ENCODE results near the gene SCD.
"Not testable (repeated sequence)": the region's sequence is repeated elsewhere in the genome, so short reads cannot be mapped to it uniquely, and the experiment has no call there.

SCD gene

DNA sequence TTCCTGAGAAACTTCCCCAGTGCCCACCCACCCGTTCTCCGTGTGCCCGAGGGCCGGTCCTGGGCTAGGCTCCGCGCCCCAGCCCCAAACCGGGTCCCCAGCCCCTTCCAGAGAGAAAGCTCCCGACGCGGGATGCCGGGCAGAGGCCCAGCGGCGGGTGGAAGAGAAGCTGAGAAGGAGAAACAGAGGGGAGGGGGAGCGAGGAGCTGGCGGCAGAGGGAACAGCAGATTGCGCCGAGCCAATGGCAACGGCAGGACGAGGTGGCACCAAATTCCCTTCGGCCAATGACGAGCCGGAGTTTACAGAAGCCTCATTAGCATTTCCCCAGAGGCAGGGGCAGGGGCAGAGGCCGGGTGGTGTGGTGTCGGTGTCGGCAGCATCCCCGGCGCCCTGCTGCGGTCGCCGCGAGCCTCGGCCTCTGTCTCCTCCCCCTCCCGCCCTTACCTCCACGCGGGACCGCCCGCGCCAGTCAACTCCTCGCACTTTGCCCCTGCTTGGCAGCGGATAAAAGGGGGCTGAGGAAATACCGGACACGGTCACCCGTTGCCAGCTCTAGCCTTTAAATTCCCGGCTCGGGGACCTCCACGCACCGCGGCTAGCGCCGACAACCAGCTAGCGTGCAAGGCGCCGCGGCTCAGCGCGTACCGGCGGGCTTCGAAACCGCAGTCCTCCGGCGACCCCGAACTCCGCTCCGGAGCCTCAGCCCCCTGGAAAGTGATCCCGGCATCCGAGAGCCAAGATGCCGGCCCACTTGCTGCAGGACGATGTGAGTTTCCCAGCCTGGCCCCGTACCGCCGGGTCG, at the start of gene SCD:
TSS of gene SCD (plus strand) at position 469 of the 803 bp plus-strand sequence. CDS start at position 741, 272 bp downstream.
- peak; percentile 61 to 82 for DNase-seq (ENCODE audit: low read depth in 2 of 2)

DNA sequence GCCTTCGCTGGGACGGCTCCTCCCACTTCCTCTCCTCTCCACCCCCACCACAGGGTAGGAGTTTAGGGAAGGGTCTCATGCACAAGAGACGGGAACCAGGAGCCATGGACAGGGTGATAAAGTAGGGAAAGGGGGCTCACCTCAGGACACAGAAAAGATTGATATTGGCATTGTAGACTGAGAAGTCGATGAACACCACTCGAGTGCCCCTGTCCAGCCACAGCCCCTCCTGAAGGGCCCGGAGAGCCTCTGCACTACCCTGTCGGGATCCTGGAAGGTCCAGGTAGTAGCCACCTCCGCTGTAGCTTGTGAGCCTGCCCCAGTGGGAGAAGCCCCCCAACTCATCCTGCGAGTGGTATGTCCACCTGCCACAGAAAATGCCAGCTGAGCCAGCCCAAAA, 49.8 kb upstream of the SCD start:
- DNase-seq (ENCODE audit: low read depth in 2 of 2) = no peak

DNA sequence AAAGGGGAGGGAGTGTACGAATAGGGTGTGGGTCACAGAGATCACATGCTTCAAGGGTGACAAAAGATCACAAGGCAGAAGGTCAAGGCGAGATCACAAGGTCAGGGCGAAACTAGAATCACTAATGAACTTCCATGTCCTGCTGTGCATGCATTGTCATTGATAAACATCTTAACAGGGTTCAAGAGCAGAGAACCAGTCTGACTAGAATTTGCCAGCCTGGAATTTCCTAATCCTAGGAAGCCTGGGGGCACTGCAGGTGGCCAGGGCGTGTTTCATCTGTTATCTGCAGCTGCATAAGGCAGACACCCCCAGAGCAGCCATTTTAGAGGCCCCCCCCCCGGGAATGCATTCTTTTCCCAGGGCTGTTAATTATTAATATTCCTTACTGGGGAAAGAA, 45.9 kb upstream of the SCD start:
- not testable (repeated sequence) for DNase-seq (ENCODE audit: low read depth in 2 of 2)

DNA sequence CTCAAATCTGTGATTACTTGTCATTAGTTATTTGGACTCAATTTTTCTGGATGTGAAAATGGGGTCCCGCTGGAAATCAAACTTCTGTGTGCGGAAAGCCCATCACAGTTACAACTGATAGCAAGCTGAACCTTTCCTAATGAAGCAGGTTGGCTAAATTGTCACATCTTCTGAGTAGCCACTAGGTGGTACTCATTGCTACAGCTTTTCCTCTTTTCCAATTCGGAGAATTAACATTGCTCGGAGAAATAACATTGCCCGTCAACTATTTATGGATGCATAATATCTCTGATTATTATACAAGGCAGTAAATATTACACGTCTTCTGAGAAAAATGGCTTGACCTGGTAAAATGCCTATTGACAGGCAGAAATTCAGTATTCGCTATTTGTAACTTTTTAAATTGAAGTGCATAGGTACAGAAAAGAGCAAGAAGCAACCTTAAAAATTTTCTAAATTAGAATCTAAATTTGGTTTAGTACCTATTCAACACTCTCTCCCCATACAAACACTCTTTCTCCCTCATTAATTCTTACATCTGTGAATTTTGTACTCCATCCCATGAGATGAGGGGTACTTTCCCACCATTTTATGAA, 43.2 kb upstream of the SCD start:
- DNase-seq (ENCODE audit: low read depth in 2 of 2) = no peak

DNA sequence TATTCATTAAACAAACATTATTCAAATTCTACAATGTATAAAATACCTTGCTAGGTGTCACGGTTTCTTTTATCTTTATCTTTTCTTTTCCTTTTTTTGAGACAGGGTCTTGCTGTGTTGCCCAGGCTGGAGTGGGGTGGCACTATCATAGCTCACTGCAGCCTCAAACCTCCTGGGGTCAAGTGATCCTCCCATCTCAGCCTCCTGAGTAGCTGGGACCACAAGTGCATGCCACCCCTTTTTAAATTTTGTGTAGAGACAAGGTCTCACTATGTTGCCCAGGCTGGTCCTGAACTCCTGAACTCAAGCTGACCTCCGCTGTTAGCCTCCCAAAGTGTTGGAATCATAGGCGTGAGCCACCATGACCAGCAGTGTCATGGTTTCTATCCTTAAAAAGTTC, 42.6 kb upstream of the SCD start:
- no peak for DNase-seq (ENCODE audit: low read depth in 2 of 2)

DNA sequence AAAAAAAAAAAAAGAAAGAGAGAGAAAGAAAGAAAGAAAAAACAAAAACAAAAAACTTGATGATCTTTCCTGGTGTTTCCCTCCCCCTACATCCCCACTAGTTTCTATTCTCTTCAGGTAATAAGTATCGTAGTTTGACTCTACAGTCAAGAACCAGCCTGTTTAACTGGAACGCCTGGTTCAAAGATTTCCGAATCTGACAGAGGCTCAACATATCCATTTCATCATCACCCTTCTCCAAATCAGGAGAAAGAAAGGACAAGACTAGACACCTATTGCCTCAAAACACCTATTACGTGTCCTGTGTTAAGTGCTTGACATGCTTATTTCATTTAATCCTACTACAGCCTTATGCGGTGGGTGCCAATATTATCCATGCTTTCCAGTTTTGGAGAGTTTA, 40.2 kb upstream of the SCD start:
- no peak for DNase-seq (ENCODE audit: low read depth in 2 of 2)

DNA sequence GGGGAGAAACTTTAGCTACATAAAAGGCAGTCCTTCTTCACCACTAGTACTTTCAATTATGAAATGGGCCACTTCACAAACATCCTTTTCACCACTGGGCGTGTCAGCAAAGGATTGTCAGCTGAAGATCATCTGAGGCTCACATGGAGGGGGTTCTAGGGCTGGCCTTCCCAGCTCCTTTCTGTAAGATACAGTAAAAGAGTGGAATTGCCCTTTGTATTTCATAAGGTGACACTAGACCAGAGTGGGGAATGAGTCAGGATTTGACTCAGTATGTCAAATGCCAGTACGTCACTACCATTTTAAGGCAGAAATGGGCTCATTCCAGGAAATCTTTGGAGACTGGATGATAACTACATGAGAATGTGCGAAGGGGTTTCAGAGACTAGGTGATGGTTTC, 39.3 kb upstream of the SCD start:
- no peak for DNase-seq (ENCODE audit: low read depth in 2 of 2)

DNA sequence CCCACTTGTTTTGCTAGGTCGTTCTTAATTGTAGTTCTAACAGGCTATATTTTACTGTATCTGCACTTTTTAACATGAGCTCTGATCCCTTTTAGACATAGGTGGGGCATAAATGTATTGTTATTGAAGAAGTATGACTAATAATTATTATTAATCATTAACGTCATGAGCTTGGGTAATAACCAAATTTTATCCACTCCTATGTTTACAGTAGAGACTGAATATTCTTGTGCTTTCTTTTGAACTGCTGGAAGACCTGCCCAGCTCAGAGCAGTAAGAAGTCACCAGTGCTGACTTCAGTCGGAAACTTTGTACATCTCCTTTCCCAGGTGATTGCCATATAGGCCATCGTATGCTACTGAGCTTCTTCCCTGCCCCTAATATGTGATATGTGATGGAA, 35.7 kb upstream of the SCD start:
- DNase-seq (ENCODE audit: low read depth in 2 of 2) = no peak

DNA sequence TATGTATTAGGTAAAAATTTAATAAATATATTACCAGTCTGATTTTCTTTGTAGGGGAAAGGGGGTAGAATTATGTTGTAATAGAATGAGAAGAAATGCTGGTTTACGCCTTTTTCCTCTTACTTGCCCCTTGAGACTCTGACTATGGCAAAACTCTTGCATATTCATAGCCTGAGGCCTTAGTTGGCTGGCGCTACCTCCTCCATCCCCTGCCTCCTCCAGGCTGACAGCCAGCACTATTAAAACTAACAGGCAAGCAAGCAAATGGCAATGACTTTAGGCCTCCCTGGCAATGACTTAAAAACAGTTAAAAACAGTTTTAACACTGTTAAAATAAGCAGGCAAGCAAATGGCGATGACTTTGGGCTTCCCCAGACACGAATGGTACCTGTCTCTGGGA, 31.4 kb upstream of the SCD start:
- no peak for DNase-seq (ENCODE audit: low read depth in 2 of 2)

DNA sequence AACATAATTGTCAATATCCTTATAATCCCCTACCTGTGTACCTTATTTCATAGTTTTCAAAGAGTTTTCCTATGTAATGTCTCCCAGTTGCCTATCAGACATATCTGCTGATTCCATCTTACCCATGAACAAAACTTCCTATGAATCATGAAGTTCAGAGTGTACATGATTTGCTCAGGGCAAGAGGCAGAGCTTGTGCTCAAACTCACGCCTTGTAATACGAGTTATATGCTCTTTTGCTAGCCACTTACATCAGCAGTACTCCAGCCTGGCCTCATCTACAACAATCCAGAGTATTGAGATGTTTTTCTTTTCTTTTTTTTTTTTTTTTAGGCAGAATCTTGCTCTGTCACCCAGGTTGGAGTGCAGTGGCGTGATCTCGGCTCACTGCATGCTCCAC, 28.8 kb upstream of the SCD start:
- DNase-seq (ENCODE audit: low read depth in 2 of 2) = no peak

DNA sequence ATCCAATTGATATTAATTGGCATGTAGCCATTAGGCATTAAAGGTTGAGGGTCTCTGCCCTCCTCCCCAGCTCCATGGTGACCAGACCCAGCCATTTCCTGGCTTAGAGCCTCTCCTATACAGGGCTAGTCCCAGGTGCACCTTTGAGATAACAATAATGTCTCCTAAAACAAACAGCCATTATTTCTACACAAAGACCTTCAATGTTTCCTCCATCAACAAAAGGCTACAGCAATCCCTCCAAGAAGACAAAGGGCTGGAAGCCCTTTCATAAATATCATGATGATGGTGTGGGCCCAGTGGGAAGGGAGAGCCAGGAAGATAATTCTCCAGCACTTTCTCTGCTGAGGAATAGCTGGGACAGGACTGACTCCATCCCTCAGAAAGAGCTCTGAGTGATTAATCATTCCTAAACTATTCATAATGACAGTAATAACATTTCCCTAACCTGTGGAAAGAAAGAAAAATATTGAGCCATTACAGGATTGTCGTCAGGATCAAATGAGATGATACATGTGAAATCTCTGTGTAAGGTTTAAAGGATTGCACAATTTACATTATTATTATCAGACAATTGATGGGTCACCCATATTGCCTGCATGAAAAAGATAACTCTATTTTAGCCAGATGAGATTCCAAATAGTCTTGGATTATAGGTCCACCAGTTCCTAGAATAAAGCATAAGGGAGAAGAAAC, 27.2 kb upstream of the SCD start:
- no peak for DNase-seq (ENCODE audit: low read depth in 2 of 2)

DNA sequence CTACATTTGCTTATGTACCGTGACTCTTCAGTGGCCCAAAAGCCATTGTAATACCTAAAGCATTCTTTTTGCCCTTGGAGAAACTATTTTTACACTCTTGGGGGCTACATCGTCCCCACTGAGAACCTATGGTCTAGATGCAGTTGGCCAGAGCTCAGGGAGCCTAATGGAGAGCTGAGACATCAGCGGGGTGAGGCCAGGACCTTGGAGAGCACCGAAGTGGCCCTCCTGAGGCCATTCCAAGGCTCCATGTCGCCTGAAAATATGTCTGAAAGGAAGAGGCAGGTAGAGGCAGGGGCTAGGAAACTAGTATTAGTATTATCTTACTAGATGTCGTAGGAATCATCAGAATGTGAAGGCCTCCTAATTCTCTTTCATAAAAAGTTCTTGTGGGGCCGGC, 21.9 kb upstream of the SCD start:
- no peak for DNase-seq (ENCODE audit: low read depth in 2 of 2)

DNA sequence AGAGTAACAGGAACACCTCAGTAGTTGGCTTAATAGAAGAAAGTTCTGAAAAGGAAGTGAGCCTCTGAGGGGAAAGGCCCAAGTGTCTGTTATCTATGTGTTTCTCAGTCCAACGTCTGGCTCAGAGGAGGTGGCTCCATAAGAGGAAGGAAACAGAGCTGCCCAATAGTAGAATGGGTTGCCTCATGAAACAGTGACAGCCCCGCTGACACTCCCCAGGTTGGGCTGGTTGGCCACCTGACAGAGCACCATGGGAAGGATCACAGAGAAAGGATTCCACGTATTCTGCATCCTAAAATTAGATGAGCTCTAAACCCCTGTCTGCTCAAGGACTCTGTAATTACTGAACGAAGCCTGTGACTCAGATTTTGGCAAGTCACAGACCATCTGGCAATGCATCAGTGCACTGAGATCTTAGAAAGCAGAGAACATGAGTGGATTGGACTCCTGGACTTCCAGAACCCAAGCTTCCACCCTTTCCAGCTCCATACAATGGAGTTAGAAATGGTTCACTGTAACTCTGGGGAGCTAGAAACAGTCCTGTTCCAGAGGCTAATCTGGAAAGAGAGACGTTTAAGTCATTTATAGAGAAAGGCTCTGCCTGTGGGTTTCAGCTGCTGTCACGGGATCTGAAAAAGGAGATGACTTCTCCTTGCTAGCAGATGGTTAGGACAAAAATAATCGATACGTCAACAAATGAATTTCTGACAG, 19.9 kb upstream of the SCD start:
- no peak for DNase-seq (ENCODE audit: low read depth in 2 of 2)

DNA sequence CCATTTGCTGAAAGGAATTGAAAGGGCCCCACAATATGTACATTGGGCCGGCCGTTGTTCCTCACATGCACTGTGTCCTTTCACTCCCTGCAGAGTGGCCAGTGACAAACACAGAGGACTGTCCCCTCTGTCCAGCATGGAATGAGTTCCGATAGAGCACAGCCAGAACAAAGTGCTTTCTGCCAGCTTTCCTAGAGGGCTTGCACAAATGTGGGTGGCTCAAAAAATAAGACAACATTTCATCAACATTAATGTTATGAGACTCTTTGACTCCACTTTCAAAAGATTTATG, 19.4 kb upstream of the SCD start:
- no peak for DNase-seq (ENCODE audit: low read depth in 2 of 2)

DNA sequence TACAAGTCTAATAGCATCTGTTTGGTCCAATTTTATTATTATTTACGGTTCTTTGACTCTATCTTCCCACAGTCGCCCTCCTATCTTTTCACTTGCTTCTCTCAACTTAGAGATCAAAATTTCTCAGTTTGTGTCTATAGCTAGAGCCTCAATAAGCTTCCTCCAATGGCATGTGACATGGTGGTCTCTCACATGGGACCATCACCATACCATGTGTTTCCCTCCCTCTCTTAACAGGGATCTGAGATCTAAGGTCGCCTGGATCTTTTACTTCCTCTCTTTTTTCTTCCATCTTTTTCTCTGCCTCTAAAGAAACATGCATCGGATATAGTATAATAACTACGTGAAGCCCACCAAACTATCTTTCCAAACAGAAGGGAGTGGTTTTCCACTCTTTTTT, 18.8 kb upstream of the SCD start:
- DNase-seq (ENCODE audit: low read depth in 2 of 2) = no peak

DNA sequence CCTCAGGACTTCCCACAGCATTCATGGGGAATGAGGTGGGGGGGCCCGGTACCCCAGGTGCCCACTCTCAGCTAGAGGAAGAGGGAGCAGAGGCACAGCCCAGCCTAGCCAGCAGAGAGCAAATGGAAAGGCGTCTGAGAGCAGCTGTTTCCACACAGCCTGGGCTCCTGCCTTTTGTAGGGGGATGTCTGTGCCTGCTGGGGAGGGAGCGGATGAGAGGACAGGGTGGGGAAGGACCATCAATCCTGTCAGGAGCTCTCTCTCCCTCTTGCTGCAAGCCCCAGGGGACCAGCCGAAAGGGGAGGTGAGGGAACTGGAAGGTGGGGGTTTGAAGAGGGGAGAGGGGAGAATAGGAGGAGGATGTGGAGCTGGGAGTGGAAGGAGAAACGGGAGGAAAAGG, 17.0 kb upstream of the SCD start, which contains the start of gene PKD2L1:
TSS of gene PKD2L1 (minus strand) at position 150 of the 400 bp plus-strand sequence. CDS start at position 25, 125 bp downstream.
- no peak for DNase-seq (ENCODE audit: low read depth in 2 of 2)

DNA sequence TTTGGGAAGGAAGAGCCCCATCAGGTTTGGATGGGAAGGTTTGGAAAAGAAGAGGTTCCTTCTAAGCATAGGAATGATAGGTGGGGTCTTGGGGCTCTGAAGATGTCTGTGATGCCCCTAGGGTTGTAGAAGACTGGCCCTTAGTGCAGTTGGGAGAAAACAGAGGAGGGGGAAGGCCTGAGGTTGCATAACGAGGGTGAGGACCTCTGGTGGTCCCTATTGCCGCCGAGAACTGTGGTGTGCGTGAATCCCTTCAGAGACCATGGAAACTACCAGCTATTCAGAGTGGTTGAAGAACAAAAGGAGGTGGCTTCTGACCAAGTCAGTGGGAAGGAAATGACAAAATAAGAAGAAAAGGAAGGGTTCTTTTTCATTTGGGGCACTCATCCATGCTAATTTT, 13.9 kb upstream of the SCD start:
- no peak for DNase-seq (ENCODE audit: low read depth in 2 of 2)

DNA sequence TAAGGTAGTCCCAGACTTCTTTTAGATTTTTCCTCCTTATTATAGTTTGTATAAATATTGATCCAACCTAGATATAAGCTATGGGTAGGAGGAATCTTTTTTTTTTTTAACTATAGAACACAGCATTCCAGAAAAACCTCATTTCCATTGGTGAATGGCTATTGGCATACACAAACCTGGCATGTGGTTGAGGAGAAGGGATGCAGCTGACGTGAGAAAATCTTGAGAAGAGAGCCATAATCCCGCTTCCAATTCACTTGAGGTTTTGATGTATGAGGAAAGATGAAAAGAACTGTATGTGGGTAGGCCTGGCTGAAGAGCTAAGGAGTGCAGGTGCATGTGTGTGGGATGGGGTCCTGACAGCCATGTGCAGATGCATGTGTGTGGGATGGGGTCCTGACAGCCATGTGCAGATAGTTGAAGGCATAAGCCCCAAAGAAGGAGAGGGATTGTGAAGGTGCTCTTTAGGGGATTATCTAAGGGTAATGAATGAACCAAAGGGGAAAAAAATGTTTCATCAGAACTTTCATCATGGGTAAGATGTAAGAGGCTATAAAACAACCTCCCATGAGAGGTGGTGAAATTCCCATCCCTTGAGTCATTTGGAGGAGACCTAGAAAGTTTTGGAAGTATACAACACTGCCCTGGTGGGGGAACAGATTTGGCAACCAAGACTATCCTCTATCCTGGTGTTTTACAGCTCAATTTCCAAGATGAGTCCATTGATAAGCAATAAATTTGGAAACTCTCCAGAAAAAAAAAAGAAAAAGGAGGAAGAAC, 13.2 kb upstream of the SCD start:
- no peak for DNase-seq (ENCODE audit: low read depth in 2 of 2)

DNA sequence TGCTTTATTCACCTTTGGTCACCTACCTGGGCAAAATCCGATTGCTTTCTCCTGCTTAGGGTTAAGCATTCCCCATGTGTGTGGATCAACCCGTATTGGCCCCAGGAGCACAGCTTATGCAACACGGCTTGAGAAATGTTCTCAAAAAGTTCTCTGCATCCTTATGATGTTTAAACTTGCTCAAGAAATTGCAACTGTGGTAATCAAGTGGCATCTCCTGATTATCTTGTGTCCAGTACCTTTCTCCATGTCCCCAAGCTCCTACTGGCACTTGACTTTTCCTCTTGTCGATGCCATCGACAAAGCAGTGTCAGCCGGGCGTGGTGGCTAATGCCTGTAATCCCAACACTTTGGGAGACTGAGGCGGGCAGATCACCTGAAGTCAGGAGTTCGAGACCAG, 12.3 kb upstream of the SCD start:
- DNase-seq (ENCODE audit: low read depth in 2 of 2) = no peak

DNA sequence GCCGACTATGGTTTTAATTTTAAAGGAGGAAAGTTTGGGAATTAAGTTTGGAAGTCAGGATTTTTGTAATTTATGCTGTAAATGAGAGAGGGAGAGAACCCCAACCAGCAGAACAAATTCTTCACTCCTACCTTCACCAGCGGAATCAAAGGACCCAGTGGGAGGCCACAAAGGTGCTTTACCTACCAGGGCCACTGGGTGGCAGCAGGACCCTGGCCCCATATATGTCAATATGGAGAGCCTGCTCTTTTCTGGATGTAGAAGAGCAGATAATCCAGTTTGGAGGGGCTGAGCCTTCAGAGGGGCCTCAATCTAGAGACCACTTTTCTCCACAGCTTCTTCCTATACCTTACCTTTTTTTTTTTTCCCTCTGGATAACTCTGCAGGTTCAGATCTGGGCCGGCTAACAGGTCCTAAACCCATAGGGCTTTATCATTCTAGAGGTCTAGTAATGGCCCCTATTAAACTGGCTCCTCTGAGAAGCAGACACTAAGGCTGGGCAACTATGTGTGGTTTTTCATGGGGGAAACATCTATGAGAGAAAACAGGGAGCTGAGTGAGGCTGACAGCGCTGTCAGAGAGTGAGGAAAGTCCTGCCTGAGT, 8.5 kb upstream of the SCD start:
- peak; percentile 63 to 80 for DNase-seq (ENCODE audit: low read depth in 2 of 2)

DNA sequence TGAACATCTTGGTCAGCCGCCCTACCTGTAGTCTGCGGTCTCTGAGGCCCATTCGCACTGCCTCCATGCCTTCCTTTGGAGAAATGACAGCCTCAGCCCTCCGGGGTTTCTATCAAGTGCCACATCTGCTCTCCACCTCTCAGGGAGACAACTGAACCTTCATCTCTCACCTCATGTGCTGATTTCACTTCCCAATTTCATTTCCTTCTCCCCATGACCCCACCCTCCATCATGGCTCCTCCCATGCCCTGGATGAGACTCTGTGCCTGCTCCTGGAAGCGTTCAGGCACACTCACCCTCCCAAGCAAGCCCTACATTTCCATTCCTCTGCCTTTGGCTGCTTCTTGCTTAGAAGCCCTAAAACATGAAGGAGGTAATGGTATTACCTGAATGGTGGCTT, 7.8 kb upstream of the SCD start:
- DNase-seq (ENCODE audit: low read depth in 2 of 2) = no peak
